C4-2B (cell line): ENCODE measurements around the gene LANCL3.

ENCODE experiments used
- ZFX ChIP-seq: fragments of 450-650 bp; IDR thresholded peaks from 2 replicates; pipeline ENCODE4 v1.6.1; 2017
- TF ChIP-seq, protein P1 (sequence below): fragments of 450-650 bp; conservative IDR thresholded peaks from 2 replicates; pipeline ENCODE4 v1.5.1; 2017; ENCODE audit warnings: mild to moderate bottlenecking

DNA sequence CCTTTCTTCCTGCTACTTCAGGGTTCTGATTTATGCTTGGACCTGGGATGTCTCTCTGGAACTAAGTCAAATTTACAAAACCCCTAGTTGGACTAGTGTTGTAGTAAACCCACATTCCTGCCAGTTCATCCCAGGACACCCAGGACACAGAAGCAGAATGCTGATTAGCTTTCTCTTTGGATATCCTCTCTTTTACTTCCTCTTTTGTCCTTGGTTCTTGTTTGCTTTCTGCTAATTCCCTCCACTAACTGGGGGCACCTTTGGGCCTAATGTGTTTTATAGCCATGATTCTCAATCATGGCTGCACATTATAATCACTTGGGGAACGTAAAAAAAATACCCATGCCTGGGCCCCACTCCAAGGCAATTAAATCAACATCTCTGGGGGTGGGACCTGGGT, 42.5 kb downstream of the LANCL3 start:
- TF ChIP-seq, protein P1, sequence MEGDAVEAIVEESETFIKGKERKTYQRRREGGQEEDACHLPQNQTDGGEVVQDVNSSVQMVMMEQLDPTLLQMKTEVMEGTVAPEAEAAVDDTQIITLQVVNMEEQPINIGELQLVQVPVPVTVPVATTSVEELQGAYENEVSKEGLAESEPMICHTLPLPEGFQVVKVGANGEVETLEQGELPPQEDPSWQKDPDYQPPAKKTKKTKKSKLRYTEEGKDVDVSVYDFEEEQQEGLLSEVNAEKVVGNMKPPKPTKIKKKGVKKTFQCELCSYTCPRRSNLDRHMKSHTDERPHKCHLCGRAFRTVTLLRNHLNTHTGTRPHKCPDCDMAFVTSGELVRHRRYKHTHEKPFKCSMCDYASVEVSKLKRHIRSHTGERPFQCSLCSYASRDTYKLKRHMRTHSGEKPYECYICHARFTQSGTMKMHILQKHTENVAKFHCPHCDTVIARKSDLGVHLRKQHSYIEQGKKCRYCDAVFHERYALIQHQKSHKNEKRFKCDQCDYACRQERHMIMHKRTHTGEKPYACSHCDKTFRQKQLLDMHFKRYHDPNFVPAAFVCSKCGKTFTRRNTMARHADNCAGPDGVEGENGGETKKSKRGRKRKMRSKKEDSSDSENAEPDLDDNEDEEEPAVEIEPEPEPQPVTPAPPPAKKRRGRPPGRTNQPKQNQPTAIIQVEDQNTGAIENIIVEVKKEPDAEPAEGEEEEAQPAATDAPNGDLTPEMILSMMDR: no peak
- no peak for TF ChIP-seq ZFX
